PFSK-1 (cell line): Measurements from ENCODE around the gene TYK2.

Experiments used
- FOXP2 ChIP-seq: optimal IDR thresholded peaks from 2 replicates; pipeline ENCODE3; 2011; ENCODE audit warnings: borderline replicate concordance, control low read depth, inconsistent platforms; ENCODE audit not compliant: insufficient read depth; ENCODE audit errors: extremely low read length, extremely low read depth
- POLR2AphosphoS5 ChIP-seq: IDR thresholded peaks from 2 replicates; pipeline ENCODE4 v1.6.1; 2012; ENCODE audit warnings: low read depth, mild to moderate bottlenecking, control low read depth, low read length, moderate library complexity
- REST ChIP-seq, 2 experiments: IDR thresholded peaks; 2 replicates each; pipeline versions ENCODE4 v1.6.1 to v1.8.0; 2011 to 2012; ENCODE audit warnings: low read depth in 2 of 2, low read length in 2 of 2, control low read depth in 1 of 2, inconsistent platforms in 1 of 2, mild to moderate bottlenecking in 1 of 2, moderate library complexity in 1 of 2; ENCODE audit not compliant: insufficient read depth in 1 of 2
- SIN3A ChIP-seq: IDR thresholded peaks from 2 replicates; pipeline ENCODE4 v1.6.1; 2012; ENCODE audit warnings: mild to moderate bottlenecking, low read length, moderate library complexity, borderline replicate concordance; ENCODE audit not compliant: insufficient read depth
- TAF1 ChIP-seq: IDR thresholded peaks from 2 replicates; pipeline ENCODE4 v1.6.1; 2012; ENCODE audit warnings: low read length, control low read depth, borderline replicate concordance; ENCODE audit not compliant: insufficient read depth

Gene TYK2

GRCh38 chr19:10379880-10380312, 476 bp downstream of the TYK2 start:
- no peak for TF ChIP-seq FOXP2
- TF ChIP-seq REST (IDR thresholded peaks at IDR 0.05; ENCODE audit: insufficient read depth in 1 of 2, low read depth in 2 of 2, low read length in 2 of 2): no peak
- TF ChIP-seq POLR2AphosphoS5: no peak
- no peak for TF ChIP-seq TAF1
- TF ChIP-seq SIN3A: no peak

GRCh38 chr19:10378124-10378523, 2.2 kb downstream of the TYK2 start:
- TF ChIP-seq FOXP2 (no peak), REST (IDR thresholded peaks at IDR 0.05; ENCODE audit: insufficient read depth in 1 of 2, low read depth in 2 of 2, low read length in 2 of 2) (no peak), SIN3A (no peak), TAF1 (no peak), POLR2AphosphoS5 (no peak)

GRCh38 chr19:10374931-10375330, 5.4 kb downstream of the TYK2 start:
- no peak for TF ChIP-seq TAF1
- no peak for TF ChIP-seq FOXP2
- TF ChIP-seq POLR2AphosphoS5: no peak
- no peak for TF ChIP-seq REST (IDR thresholded peaks at IDR 0.05; ENCODE audit: insufficient read depth in 1 of 2, low read depth in 2 of 2, low read length in 2 of 2)
- TF ChIP-seq SIN3A: no peak

GRCh38 chr19:10372690-10373089, 7.7 kb downstream of the TYK2 start:
- no peak for TF ChIP-seq REST (IDR thresholded peaks at IDR 0.05; ENCODE audit: insufficient read depth in 1 of 2, low read depth in 2 of 2, low read length in 2 of 2)
- TF ChIP-seq FOXP2: no peak
- no peak for TF ChIP-seq TAF1
- TF ChIP-seq POLR2AphosphoS5: no peak
- no peak for TF ChIP-seq SIN3A
